ENCODE data around the gene TEX53. TPM values are rescaled to one million over a fixed set of nuclear protein-coding genes. Genes with fewer than 3 reads are reported as not detected.

The TEX53 gene
- polyA plus RNA-seq, 3 donors: not detected

DNA sequence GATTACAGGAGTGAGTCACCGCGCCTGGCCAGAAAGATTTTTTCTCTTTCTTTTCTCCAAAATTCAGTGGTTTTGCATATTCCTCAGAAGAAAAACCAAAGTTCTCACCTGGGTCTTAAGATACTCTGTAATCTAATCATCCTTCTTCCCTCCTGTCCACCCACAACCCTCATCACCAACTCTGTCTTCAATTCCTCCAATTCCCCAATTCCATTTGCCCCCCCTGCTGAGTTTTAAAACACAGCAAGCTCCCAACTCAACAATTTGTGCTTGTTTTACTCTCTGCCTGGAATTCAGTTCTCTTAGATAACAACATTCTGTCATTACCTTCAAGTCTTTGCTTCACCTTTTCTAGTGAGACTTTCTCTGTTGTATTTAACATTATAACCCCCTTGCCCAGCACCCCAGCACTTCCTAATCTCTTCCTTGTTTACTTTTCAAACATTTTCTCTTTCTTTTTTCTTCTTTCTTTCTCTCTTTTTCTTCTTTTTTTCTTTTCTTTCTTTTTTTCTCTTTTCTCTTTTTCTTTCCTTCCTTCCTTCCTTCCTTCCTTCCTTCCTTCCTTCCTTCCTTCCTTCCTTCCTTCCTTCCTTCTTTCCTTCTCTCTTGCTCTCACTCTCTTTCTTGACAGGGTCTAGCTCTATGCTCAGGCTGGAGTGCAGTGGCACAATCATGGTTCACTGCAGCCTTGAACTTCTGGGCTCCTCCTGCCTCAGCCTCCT, 16.6 kb upstream of the TEX53 start:
- no peak overlapping the region for H3K4me2 ChIP-seq (replicated peaks; ENCODE audit: extremely low read depth, low read length, poor library complexity, severe bottlenecking)
- no peaks in the 10 kb centered on the region for H3K9me3 ChIP-seq (replicated peaks in 1 of 2; ENCODE audit: control insufficient read depth in 1 of 2, insufficient read depth in 1 of 2, low read length in 2 of 2)
- H3K36me3 ChIP-seq (replicated peaks in 1 of 2; ENCODE audit: control insufficient read depth in 1 of 2, insufficient read depth in 2 of 2, low read length in 2 of 2): no peaks in the 10 kb centered on the region
- no peak overlapping the region for H3K27ac Mint-ChIP-seq
- 100% methylated on average over 2 of the region's 2 CpGs for WGBS (ENCODE audit: insufficient coverage)
- H3K4me3 ChIP-seq (replicated peaks in 1 of 3; ENCODE audit: low read depth in 2 of 3, low read length in 3 of 3): no peak overlapping the region
- no peaks in the 10 kb centered on the region for H3K36me3 Mint-ChIP-seq
- H3K27me3 ChIP-seq (ENCODE audit: control insufficient read depth in 2 of 2, insufficient read depth in 2 of 2, low read length in 2 of 2): no peaks in the 10 kb centered on the region
- no peak overlapping the region for H3K9ac ChIP-seq (ENCODE audit: insufficient read depth, low read length, poor library complexity, severe bottlenecking)
- no peaks in the 10 kb centered on the region for H3K79me2 ChIP-seq (ENCODE audit: insufficient read depth, low read length)
- H2AFZ ChIP-seq (ENCODE audit: insufficient read depth, low read depth, low read length, poor library complexity, severe bottlenecking): no peak overlapping the region
- H3K4me1 ChIP-seq (ENCODE audit: control insufficient read depth in 1 of 2, insufficient read depth in 2 of 2, low read length in 2 of 2): peaks cover 0 to 3% of the 10 kb centered on the region in 2 donors
- peaks cover 9% of the 10 kb centered on the region for H3K4me1 Mint-ChIP-seq
- DNase-seq: no peak
- H3K9me3 Mint-ChIP-seq: peaks cover 0 to 5% (median 0%) of the 10 kb centered on the region in 7 donors
- H4K20me1 ChIP-seq (ENCODE audit: insufficient read depth, low read length): no peaks in the 10 kb centered on the region
- intact Hi-C loops (cut with micrococcal nuclease): loop anchor here (10.0 kb wide), 1 partner anchor 231 kb away; no protein-coding TSS in a partner anchor
- TF ChIP-seq, protein P1, sequence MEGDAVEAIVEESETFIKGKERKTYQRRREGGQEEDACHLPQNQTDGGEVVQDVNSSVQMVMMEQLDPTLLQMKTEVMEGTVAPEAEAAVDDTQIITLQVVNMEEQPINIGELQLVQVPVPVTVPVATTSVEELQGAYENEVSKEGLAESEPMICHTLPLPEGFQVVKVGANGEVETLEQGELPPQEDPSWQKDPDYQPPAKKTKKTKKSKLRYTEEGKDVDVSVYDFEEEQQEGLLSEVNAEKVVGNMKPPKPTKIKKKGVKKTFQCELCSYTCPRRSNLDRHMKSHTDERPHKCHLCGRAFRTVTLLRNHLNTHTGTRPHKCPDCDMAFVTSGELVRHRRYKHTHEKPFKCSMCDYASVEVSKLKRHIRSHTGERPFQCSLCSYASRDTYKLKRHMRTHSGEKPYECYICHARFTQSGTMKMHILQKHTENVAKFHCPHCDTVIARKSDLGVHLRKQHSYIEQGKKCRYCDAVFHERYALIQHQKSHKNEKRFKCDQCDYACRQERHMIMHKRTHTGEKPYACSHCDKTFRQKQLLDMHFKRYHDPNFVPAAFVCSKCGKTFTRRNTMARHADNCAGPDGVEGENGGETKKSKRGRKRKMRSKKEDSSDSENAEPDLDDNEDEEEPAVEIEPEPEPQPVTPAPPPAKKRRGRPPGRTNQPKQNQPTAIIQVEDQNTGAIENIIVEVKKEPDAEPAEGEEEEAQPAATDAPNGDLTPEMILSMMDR (IDR thresholded peaks at IDR 0.05): no peak
- no peak overlapping the region for H3K27ac ChIP-seq (ENCODE audit: low read depth in 1 of 2, low read length in 2 of 2)
- peaks cover 0 to 8% (median 2%) of the 10 kb centered on the region in 3 donors for H3K27me3 Mint-ChIP-seq (ENCODE audit: low read depth in 3 of 3)
- no peak overlapping the region for H3K4me3 Mint-ChIP-seq

DNA sequence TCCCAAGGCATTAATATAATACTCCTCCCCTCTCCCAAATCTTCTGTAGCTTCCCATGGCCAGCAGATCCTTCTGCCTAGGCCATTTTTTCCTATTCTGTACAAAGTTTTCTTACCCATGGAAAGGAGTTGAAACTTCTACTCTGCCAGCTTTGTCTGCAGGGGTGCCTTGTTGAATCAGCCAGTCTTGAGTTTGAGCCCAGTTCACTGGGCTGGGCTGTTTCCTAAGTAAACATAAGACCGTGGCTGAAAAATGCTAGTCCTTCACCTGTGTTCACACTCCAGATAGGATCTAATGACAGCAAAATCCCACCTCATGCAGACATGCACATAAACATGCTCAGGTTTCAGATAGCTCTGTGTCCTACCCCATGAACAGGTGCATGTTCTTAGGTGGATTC, 14.0 kb upstream of the TEX53 start:
- WGBS (ENCODE audit: insufficient coverage): 100% methylated on average over 1 of the region's 1 CpG
- no peaks in the 10 kb centered on the region for H3K36me3 Mint-ChIP-seq
- Histone ChIP-seq H3K9ac (ENCODE audit: insufficient read depth, low read length, poor library complexity, severe bottlenecking) (no peak overlapping the region), H3K4me1 (ENCODE audit: control insufficient read depth in 1 of 2, insufficient read depth in 2 of 2, low read length in 2 of 2) (no peaks in the 10 kb centered on the region), H2AFZ (ENCODE audit: insufficient read depth, low read depth, low read length, poor library complexity, severe bottlenecking) (no peak overlapping the region), H3K36me3 (replicated peaks in 1 of 2; ENCODE audit: control insufficient read depth in 1 of 2, insufficient read depth in 2 of 2, low read length in 2 of 2) (no peaks in the 10 kb centered on the region), H3K4me2 (replicated peaks; ENCODE audit: extremely low read depth, low read length, poor library complexity, severe bottlenecking) (no peak overlapping the region), H3K4me3 (replicated peaks in 1 of 3; ENCODE audit: low read depth in 2 of 3, low read length in 3 of 3) (no peak overlapping the region), H3K9me3 (replicated peaks in 1 of 2; ENCODE audit: control insufficient read depth in 1 of 2, insufficient read depth in 1 of 2, low read length in 2 of 2) (no peaks in the 10 kb centered on the region), H4K20me1 (ENCODE audit: insufficient read depth, low read length) (no peaks in the 10 kb centered on the region), H3K27ac (ENCODE audit: low read depth in 1 of 2, low read length in 2 of 2) (no peak overlapping the region), H3K79me2 (ENCODE audit: insufficient read depth, low read length) (no peaks in the 10 kb centered on the region), H3K27me3 (ENCODE audit: control insufficient read depth in 2 of 2, insufficient read depth in 2 of 2, low read length in 2 of 2) (no peaks in the 10 kb centered on the region)
- H3K27me3 Mint-ChIP-seq (ENCODE audit: low read depth in 3 of 3): peaks cover 0 to 9% (median 3%) of the 10 kb centered on the region in 3 donors
- TF ChIP-seq, protein P1 (IDR thresholded peaks at IDR 0.05): no peak
- intact Hi-C loops (cut with micrococcal nuclease): loop anchor here (10.0 kb wide), 1 partner anchor 233 kb away; no protein-coding TSS in a partner anchor
- DNase-seq: no peak
- H3K4me1 Mint-ChIP-seq: peaks cover 2% of the 10 kb centered on the region
- peaks cover 0 to 5% (median 0%) of the 10 kb centered on the region in 7 donors for H3K9me3 Mint-ChIP-seq
- H3K27ac Mint-ChIP-seq: no peak overlapping the region
- no peak overlapping the region for H3K4me3 Mint-ChIP-seq

Data from CD14-positive monocyte (primary cell).